Liver (tissue), 9 donors: Measurements from ENCODE around the gene SMARCC1. TPM values are rescaled to one million over a fixed set of nuclear protein-coding genes. Genes with fewer than 3 reads are reported as not detected.

Experiments used
- DNase-seq: peaks from one replicate; pipeline ENCODE4 v3.0.0-alpha.2; 2017; ENCODE audit warnings: low spot score
- H3K27ac ChIP-seq, 2 donors: one replicate each; pipeline ENCODE4 v1.7.0; 2013; ENCODE audit warnings: inconsistent platforms in 2 of 2, low read length in 2 of 2, control low read depth in 1 of 2, low read depth in 1 of 2, mild to moderate bottlenecking in 1 of 2
- H3K27me3 ChIP-seq, 4 donors: one replicate each; pipeline versions ENCODE4 v1.6.1 to v1.7.0; 2013; ENCODE audit warnings: low read length in 3 of 4, inconsistent platforms in 1 of 4, mild to moderate bottlenecking in 1 of 4, moderate library complexity in 1 of 4; ENCODE audit not compliant: control insufficient read depth in 4 of 4, insufficient read depth in 4 of 4
- H3K36me3 ChIP-seq, 4 donors: one replicate each; pipeline versions ENCODE4 v1.6.1 to v1.7.0; 2013; ENCODE audit warnings: low read length in 3 of 4, mild to moderate bottlenecking in 3 of 4, low read depth in 1 of 4, moderate library complexity in 1 of 4; ENCODE audit not compliant: control insufficient read depth in 4 of 4, insufficient read depth in 3 of 4
- H3K4me1 ChIP-seq, 4 donors: one replicate each; pipeline versions ENCODE4 v1.6.1 to v1.7.0; 2013; ENCODE audit warnings: low read length in 3 of 4, mild to moderate bottlenecking in 3 of 4, moderate library complexity in 1 of 4; ENCODE audit not compliant: control insufficient read depth in 4 of 4, insufficient read depth in 4 of 4
- H3K4me3 ChIP-seq, 3 donors: one replicate each; pipeline versions ENCODE4 v1.6.1 to v1.7.0; 2013; ENCODE audit warnings: low read length in 3 of 3, control low read depth in 1 of 3, low read depth in 1 of 3, mild to moderate bottlenecking in 1 of 3
- H3K9ac ChIP-seq, 2 donors: one replicate each; pipeline ENCODE4 v1.7.0; 2013; ENCODE audit warnings: low read length in 2 of 2, mild to moderate bottlenecking in 2 of 2, moderate library complexity in 2 of 2, control low read depth in 1 of 2, low read depth in 1 of 2
- H3K9me3 ChIP-seq, 4 donors: one replicate each; pipeline versions ENCODE4 v1.6.1 to v1.7.0; 2013; ENCODE audit warnings: low read length in 3 of 4; ENCODE audit not compliant: control insufficient read depth in 4 of 4
- ATF3 ChIP-seq: IDR thresholded peaks from 2 replicates; pipeline ENCODE4 v1.6.1; 2016; ENCODE audit warnings: antibody characterized with exemption
- CTCF ChIP-seq: fragments of 150-350 bp; IDR thresholded peaks from 2 replicates; pipeline ENCODE4 v1.5.1; 2017; ENCODE audit warnings: improper control_type of control experiment, low read depth, low read length; ENCODE audit not compliant: missing input control
- EGR1 ChIP-seq, 2 donors: IDR thresholded peaks; 2 replicates each; pipeline ENCODE4 v1.6.1; 2016 to 2018; ENCODE audit warnings: antibody characterized with exemption in 2 of 2, low read depth in 2 of 2
- FOXA1 ChIP-seq: IDR thresholded peaks from 2 replicates; pipeline ENCODE4 v1.6.1; 2016; ENCODE audit warnings: antibody characterized with exemption
- FOXA2 ChIP-seq: IDR thresholded peaks from 2 replicates; pipeline ENCODE4 v1.6.1; 2016; ENCODE audit warnings: antibody characterized with exemption
- GABPA ChIP-seq, 2 donors: IDR thresholded peaks in 1 of 2; conservative IDR thresholded peaks in 1 of 2; 2 replicates each; pipeline ENCODE4 v1.6.1; 2016; ENCODE audit warnings: antibody characterized with exemption in 2 of 2, mild to moderate bottlenecking in 1 of 2, moderate library complexity in 1 of 2
- HNF4A ChIP-seq, 2 donors: conservative IDR thresholded peaks; 2 replicates each; pipeline ENCODE4 v1.6.1; 2016; ENCODE audit warnings: antibody characterized with exemption in 2 of 2, mild to moderate bottlenecking in 2 of 2
- HNF4G ChIP-seq: IDR thresholded peaks from 2 replicates; pipeline ENCODE4 v1.6.1; 2016; ENCODE audit warnings: antibody characterized with exemption
- JUND ChIP-seq, 2 donors: IDR thresholded peaks; 2 replicates each; pipeline ENCODE4 v1.6.1; 2016; ENCODE audit warnings: antibody characterized with exemption in 2 of 2
- MAX ChIP-seq: IDR thresholded peaks from 2 replicates; pipeline ENCODE4 v1.6.1; 2016; ENCODE audit warnings: antibody characterized with exemption
- REST ChIP-seq: IDR thresholded peaks from 2 replicates; pipeline ENCODE4 v1.6.1; 2016; ENCODE audit warnings: antibody characterized with exemption, mild to moderate bottlenecking
- RXRA ChIP-seq, 2 donors: IDR thresholded peaks; 2 replicates each; pipeline ENCODE4 v1.6.1; 2017 to 2018; ENCODE audit warnings: antibody characterized with exemption in 2 of 2, mild to moderate bottlenecking in 1 of 2
- SP1 ChIP-seq: IDR thresholded peaks from 2 replicates; pipeline ENCODE4 v1.6.1; 2018; ENCODE audit warnings: antibody characterized with exemption, mild to moderate bottlenecking
- TAF1 ChIP-seq: conservative IDR thresholded peaks from 2 replicates; pipeline ENCODE4 v1.6.1; 2016; ENCODE audit warnings: antibody characterized with exemption, mild to moderate bottlenecking
- ZBTB33 ChIP-seq: IDR thresholded peaks from 2 replicates; pipeline ENCODE4 v1.6.1; 2016; ENCODE audit warnings: antibody characterized with exemption
- WGBS: extraction: QIAGEN DNeasy Blood & Tissue Kit; methylation state at CpG from one replicate; pipeline ENCODE4 v1.1.7; 2013; 5-methylcytosine and 5-hydroxymethylcytosine counted together
- polyA plus RNA-seq, 2 donors: library from polyadenylated mRNA; stranded (reverse) in 1 of 2; unstranded in 1 of 2; fragments of 200-250 nt in 1 of 2; fragments of >200 nt in 1 of 2; fragmentation: Nextera tagmentation in 1 of 2; extraction: Ambion mirVana in 1 of 2; gene quantifications; one replicate each; pipeline versions ENCODE4 v1.2.1 to v1.2.3, GENCODE V29; 2013 to 2015
- total RNA-seq, 2 donors: library from RNA; depleted of rRNA; stranded (reverse); fragments of >200 nt; gene quantifications; one replicate each; pipeline ENCODE4 v1.2.3, GENCODE V29; 2014
- donor health status: healthy.
- donor health status: healthy.
- donor health status: healthy.
- donor health status: healthy.
- donor health status: healthy.

Gene SMARCC1
- total and polyA plus RNA-seq, 4 donors, result 6.6 to 19.8 (median 12.6) TPM

GRCh38 chr3:47778746-47779145, 2.9 kb downstream of the SMARCC1 start:
- H3K4me1 ChIP-seq, result peaks cover 7 to 27% (median 14%) of the 10 kb centered on the region in 4 donors
- no peaks in the 10 kb centered on the region for H3K9me3 ChIP-seq
- H3K27ac ChIP-seq, result no peak overlapping the region
- WGBS, result 93% methylated on average over 3 of the region's 3 CpGs
- TF ChIP-seq HNF4A (conservative IDR thresholded peaks at IDR 0.05) (no peak), ZBTB33 (no peak), FOXA2 (no peak), SP1 (no peak), JUND (IDR thresholded peaks at IDR 0.05) (no peak), TAF1 (no peak), REST (no peak), CTCF (no peak), GABPA (IDR thresholded peaks at IDR 0.05 in 1 of 2, conservative IDR thresholded peaks at IDR 0.05 in 1 of 2) (no peak), RXRA (IDR thresholded peaks at IDR 0.05) (no peak), EGR1 (IDR thresholded peaks at IDR 0.05; ENCODE audit: low read depth in 2 of 2) (no peak), MAX (no peak), HNF4G (no peak)
- H3K36me3 ChIP-seq, result no peaks in the 10 kb centered on the region
- no peaks in the 10 kb centered on the region for H3K27me3 ChIP-seq
- H3K9ac ChIP-seq, result no peak overlapping the region
- no peak overlapping the region for H3K4me3 ChIP-seq
- no peak for DNase-seq

GRCh38 chr3:47772788-47773187, 8.9 kb downstream of the SMARCC1 start:
- H3K27ac ChIP-seq, result no peak overlapping the region
- no peak overlapping the region for H3K9ac ChIP-seq
- peaks cover 2 to 12% (median 8%) of the 10 kb centered on the region in 4 donors for H3K36me3 ChIP-seq
- no peak for DNase-seq
- WGBS, result 89% methylated on average over 8 of the region's 8 CpGs
- no peaks in the 10 kb centered on the region for H3K27me3 ChIP-seq
- H3K4me1 ChIP-seq, result peaks cover 0 to 2% (median 0%) of the 10 kb centered on the region in 4 donors
- H3K9me3 ChIP-seq, result no peaks in the 10 kb centered on the region
- H3K4me3 ChIP-seq, result no peak overlapping the region
- TF ChIP-seq HNF4G (no peak), HNF4A (conservative IDR thresholded peaks at IDR 0.05) (no peak), ZBTB33 (no peak), JUND (IDR thresholded peaks at IDR 0.05) (no peak), FOXA1 (no peak), MAX (no peak), TAF1 (no peak), REST (no peak), ATF3 (no peak), GABPA (IDR thresholded peaks at IDR 0.05 in 1 of 2, conservative IDR thresholded peaks at IDR 0.05 in 1 of 2) (no peak), RXRA (IDR thresholded peaks at IDR 0.05) (no peak)
